CD4-positive, alpha-beta T cell (primary cell): ENCODE results near the gene ATP5F1C. TPM values are rescaled to one million over a fixed set of nuclear protein-coding genes. Genes with fewer than 3 reads are reported as not detected.
"Not testable (repeated sequence)": the region's sequence is repeated elsewhere in the genome, so short reads cannot be mapped to it uniquely, and the experiment has no call there.

Experiments used
- ATAC-seq: fragments of 200-7000 bp; cut with Tn5 transposase; one replicate; pipeline ENCODE4 v1.10.0; 2022; ENCODE audit warnings: mild to moderate bottlenecking; ENCODE audit not compliant: poor library complexity
- CTCF ChIA-PET: fragments of 350-600 bp; sonication (Branson Sonifier 250); formaldehyde crosslinking; loops from one replicate; lab custom pipeline; 2021; ENCODE audit warnings: antibody characterized with exemption, inconsistent platforms; lab: Charles Lee
- POLR2A ChIA-PET: fragments of 350-600 bp; sonication (Branson Sonifier 250); formaldehyde crosslinking; loops from one replicate; lab custom pipeline; 2021; ENCODE audit warnings: antibody characterized with exemption, inconsistent platforms; lab: Charles Lee
- DNase-seq, 14 experiments: peaks; one replicate each; pipeline ENCODE4 v3.0.0-alpha.2; 2013 to 2020; ENCODE audit warnings: mixed read lengths in 2 of 14
- H3K27ac ChIP-seq, 2 donors: one replicate each; pipeline versions ENCODE4 v1.5.1 to v1.7.0; 2013; ENCODE audit warnings: low read length in 2 of 2, low read depth in 1 of 2, mild to moderate bottlenecking in 1 of 2
- H3K27me3 ChIP-seq, 2 experiments: 1 replicate in 1 of 2; 2 replicates in 1 of 2; pipeline versions ENCODE4 v1.6.1 to v1.7.0; 2013; ENCODE audit warnings: low read length in 2 of 2, control low read depth in 1 of 2, mild to moderate bottlenecking in 1 of 2, moderate library complexity in 1 of 2; ENCODE audit not compliant: insufficient read depth in 2 of 2, control insufficient read depth in 1 of 2
- H3K36me3 ChIP-seq: one replicate; pipeline ENCODE4 v1.6.1; 2013; ENCODE audit warnings: low read length, control low read depth; ENCODE audit not compliant: insufficient read depth
- H3K4me1 ChIP-seq: one replicate; pipeline ENCODE4 v1.6.1; 2013; ENCODE audit warnings: low read length, control low read depth; ENCODE audit not compliant: insufficient read depth
- H3K4me3 ChIP-seq: one replicate; pipeline ENCODE4 v1.5.1; 2013; ENCODE audit warnings: mild to moderate bottlenecking, low read length, moderate library complexity
- H3K9me3 ChIP-seq, 2 experiments: 1 replicate in 1 of 2; 2 replicates in 1 of 2; pipeline versions ENCODE4 v1.6.1 to v1.7.0; 2013; ENCODE audit warnings: low read length in 2 of 2, mild to moderate bottlenecking in 2 of 2, control low read depth in 1 of 2, moderate library complexity in 1 of 2; ENCODE audit not compliant: control insufficient read depth in 1 of 2, insufficient read depth in 1 of 2
- H3K27ac Mint-ChIP-seq: one replicate; pipeline ENCODE4 v1.8.0; 2020; ENCODE audit warnings: mixed read lengths
- H3K27me3 Mint-ChIP-seq: one replicate; pipeline ENCODE4 v1.8.0; 2021; ENCODE audit warnings: mixed read lengths
- H3K36me3 Mint-ChIP-seq: one replicate; pipeline ENCODE4 v1.8.0; 2021; ENCODE audit warnings: low read depth, mixed read lengths
- H3K4me1 Mint-ChIP-seq: one replicate; pipeline ENCODE4 v1.8.0; 2021; ENCODE audit warnings: low read depth, mixed read lengths
- H3K4me3 Mint-ChIP-seq: one replicate; pipeline ENCODE4 v1.8.0; 2020; ENCODE audit warnings: mild to moderate bottlenecking, mixed read lengths
- H3K9me3 Mint-ChIP-seq: one replicate; pipeline ENCODE4 v1.8.0; 2020; ENCODE audit warnings: mixed read lengths
- intact Hi-C, 2 experiments: fragments of 100-400 bp; cut with DNase I in 1 of 2; cut with micrococcal nuclease in 1 of 2; formaldehyde crosslinking; loops; one replicate each; pipeline versions ENCODE4 v1.15.1 to v1.9.0; 2023 to 2025; cut with DNase I, micrococcal nuclease
- total RNA-seq, 174 experiments: library from RNA in 2 of 174; stranded (reverse) in 2 of 174; gene quantifications; one replicate each; pipeline ENCODE4 v1.2.3 and lab custom pipeline; 2021 to 2026
- TF ChIP-seq, protein P1 (sequence below): fragments of 200-600 bp; IDR thresholded peaks from one replicate; pipeline ENCODE4 v1.8.0; 2022; ENCODE audit warnings: antibody characterized with exemption, mild to moderate bottlenecking

Gene ATP5F1C
- total RNA-seq, 2 experiments from 2014 or later: 111 TPM

DNA sequence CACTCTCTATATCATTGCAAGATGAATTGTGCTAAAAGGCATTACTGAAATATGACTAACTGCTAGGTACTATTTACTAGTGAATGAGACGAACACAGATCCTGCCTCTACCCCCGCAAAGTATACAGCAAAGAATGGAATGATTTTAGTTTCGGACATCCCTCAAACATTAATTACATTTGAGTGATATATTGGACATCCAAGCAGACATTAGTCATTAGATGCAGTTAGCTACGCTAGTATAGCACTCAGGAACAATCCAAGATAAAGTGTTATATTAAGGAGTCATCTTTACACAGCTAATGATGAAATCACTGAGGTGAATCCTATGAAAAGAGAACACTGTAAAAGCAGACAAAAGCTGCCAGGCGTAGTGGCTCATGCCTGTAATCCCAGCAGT is 23.0 kb downstream of the ATP5F1C start:
- Mint-ChIP-seq H3K4me1 (no peaks in the 10 kb centered on the region), H3K27me3 (peaks cover 5% of the 10 kb centered on the region), H3K9me3 (no peaks in the 10 kb centered on the region), H3K27ac (no peak overlapping the region), H3K4me3 (no peak overlapping the region), H3K36me3 (peaks cover 22% of the 10 kb centered on the region)
- H3K4me3 ChIP-seq: no peak overlapping the region
- peaks cover 0 to 8% of the 10 kb centered on the region in 2 experiments for H3K27me3 ChIP-seq
- CTCF ChIA-PET: no interaction called here
- TF ChIP-seq, protein P1, sequence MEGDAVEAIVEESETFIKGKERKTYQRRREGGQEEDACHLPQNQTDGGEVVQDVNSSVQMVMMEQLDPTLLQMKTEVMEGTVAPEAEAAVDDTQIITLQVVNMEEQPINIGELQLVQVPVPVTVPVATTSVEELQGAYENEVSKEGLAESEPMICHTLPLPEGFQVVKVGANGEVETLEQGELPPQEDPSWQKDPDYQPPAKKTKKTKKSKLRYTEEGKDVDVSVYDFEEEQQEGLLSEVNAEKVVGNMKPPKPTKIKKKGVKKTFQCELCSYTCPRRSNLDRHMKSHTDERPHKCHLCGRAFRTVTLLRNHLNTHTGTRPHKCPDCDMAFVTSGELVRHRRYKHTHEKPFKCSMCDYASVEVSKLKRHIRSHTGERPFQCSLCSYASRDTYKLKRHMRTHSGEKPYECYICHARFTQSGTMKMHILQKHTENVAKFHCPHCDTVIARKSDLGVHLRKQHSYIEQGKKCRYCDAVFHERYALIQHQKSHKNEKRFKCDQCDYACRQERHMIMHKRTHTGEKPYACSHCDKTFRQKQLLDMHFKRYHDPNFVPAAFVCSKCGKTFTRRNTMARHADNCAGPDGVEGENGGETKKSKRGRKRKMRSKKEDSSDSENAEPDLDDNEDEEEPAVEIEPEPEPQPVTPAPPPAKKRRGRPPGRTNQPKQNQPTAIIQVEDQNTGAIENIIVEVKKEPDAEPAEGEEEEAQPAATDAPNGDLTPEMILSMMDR: no peak
- intact Hi-C loops: no loop called here
- no peak for ATAC-seq
- no peak overlapping the region for H3K27ac ChIP-seq
- H3K4me1 ChIP-seq: no peaks in the 10 kb centered on the region
- peaks cover 21% of the 10 kb centered on the region for H3K36me3 ChIP-seq
- POLR2A ChIA-PET: no interaction called here
- no peaks in the 10 kb centered on the region for H3K9me3 ChIP-seq
- DNase-seq: no peak

DNA sequence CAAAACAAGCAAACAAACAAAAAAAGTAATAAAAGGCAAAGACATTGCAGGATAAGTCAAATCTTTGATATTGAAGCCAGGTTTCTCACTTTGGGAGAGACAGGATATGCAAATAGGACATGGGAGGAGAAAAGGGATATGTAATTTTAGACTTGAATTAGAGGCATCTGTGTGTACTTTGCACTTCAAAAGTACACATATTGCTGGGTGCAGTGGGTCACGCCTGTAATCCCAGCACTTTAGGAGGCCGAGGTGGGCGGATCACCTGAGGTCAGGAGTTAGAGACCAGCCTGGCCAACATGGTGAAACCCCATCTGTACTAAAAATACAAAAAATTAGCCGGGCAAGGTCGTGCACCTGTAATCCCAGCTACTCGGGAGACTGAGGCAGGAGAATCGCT is 23.8 kb downstream of the ATP5F1C start:
- H3K4me1 ChIP-seq, H3K27ac Mint-ChIP-seq, H3K4me3 ChIP-seq, H3K9me3 Mint-ChIP-seq, intact Hi-C loops, H3K4me3 Mint-ChIP-seq, ATAC-seq, DNase-seq, H3K27ac ChIP-seq, CTCF ChIA-PET, H3K9me3 ChIP-seq, H3K27me3 Mint-ChIP-seq, H3K4me1 Mint-ChIP-seq, H3K27me3 ChIP-seq: not testable (repeated sequence)
- H3K36me3 Mint-ChIP-seq: peaks cover 16% of the 10 kb centered on the region
- POLR2A ChIA-PET: interaction anchor here (1.2 kb wide), 1 partner anchor 24 kb away, joined by 3 read pairs; the partner anchor contains the start of genes ATP5F1C and KIN
- peaks cover 18% of the 10 kb centered on the region for H3K36me3 ChIP-seq

DNA sequence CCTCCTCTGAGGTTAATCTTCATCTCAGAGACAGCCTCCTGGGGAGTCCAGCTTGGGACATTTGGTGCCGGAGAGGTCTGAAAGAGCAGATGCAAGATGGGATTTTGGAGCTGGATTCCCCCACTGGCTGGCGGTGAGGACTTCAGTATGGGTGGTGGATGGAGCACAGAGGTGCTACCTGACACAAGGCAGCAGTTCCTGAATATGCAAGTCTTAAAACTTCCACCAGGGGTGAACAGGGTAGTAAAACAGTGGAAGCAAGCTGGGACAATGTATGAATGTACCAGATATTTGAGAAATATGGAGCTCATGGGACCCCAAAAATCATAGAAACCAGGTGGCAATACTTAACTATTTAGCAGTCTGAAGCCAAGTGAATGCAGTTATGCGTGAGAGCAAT is 25.5 kb downstream of the ATP5F1C start:
- Histone ChIP-seq H3K36me3 (peaks cover 2% of the 10 kb centered on the region), H3K4me1 (peaks cover 8% of the 10 kb centered on the region), H3K9me3 (no peaks in the 10 kb centered on the region), H3K4me3 (no peak overlapping the region), H3K27ac (no peak overlapping the region), H3K27me3 (peaks cover 0 to 8% of the 10 kb centered on the region in 2 experiments)
- Mint-ChIP-seq H3K36me3 (peaks cover 15% of the 10 kb centered on the region), H3K27me3 (peaks cover 5% of the 10 kb centered on the region), H3K4me3 (no peak overlapping the region), H3K4me1 (peaks cover 15% of the 10 kb centered on the region), H3K27ac (no peak overlapping the region), H3K9me3 (no peaks in the 10 kb centered on the region)
- ChIA-PET CTCF (interaction anchor here (1.1 kb wide), 1 partner anchor 25 kb away, joined by 3 read pairs; the partner anchor contains the start of genes ATP5F1C and KIN), POLR2A (interaction anchor here (1.1 kb wide), 1 partner anchor 25 kb away, joined by 3 read pairs; the partner anchor contains the start of genes ATP5F1C and KIN)
- TF ChIP-seq, protein P1: no peak
- DNase-seq (no peak), ATAC-seq (no peak)
- intact Hi-C loops: no loop called here
